Activated CD4-positive, alpha-beta T cell treated with anti-CD3 and anti-CD28 coated beads, Interleukin-2, Interleukin-4, amounts not matched to agents 100 ng/mL and 50 ng/mL, durations not matched to agents 16 hours and 8 hours (primary cell): ENCODE data around the gene NTHL1.
"Not testable (repeated sequence)": the region's sequence is repeated elsewhere in the genome, so short reads cannot be mapped to it uniquely, and the experiment has no call there.

Experiments used
- DNase-seq: peaks from one replicate; pipeline ENCODE4 v3.0.0-alpha.2; 2020; ENCODE audit warnings: low spot score

Gene NTHL1

GRCh38 chr16:2040787-2041522 is 6.7 kb downstream of the NTHL1 start:
- no peak for DNase-seq

DNA sequence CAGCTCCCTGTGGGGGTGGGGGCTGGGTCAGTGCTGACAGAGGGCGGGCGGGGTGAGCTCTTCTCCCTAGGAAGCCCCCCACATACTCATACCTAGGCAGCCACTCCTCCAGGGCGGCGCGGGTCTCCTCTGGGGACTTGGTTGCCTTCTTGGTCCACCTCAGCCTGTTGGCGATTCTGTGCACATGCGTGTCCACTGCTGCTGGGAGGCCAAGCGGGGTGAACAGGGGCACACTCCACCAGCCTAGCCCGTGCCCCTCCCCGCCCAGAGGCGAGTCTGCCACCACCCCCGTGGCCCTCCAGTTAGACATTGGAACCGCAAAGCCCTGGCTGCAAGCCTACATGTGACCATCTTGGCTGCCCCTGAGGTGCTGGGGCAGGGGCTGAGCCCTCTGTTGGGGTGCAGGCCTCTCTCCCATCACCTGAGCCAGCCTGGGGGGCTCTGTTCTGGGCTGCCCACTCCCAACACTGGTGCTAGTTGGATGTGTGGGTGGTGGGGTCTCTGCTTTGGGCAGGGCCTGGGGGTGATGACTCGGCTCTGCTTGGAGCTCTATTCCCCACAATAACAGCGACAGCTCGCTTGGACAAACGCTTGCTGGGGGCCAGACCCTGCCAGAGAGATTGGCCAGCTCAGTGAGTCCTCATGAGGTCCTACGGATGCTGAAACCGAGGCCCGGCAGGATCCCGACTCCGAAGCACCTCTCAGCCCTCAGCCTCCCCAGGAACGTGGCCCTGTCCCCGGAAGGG is 7.4 kb downstream of the NTHL1 start:
- no peak for DNase-seq

DNA sequence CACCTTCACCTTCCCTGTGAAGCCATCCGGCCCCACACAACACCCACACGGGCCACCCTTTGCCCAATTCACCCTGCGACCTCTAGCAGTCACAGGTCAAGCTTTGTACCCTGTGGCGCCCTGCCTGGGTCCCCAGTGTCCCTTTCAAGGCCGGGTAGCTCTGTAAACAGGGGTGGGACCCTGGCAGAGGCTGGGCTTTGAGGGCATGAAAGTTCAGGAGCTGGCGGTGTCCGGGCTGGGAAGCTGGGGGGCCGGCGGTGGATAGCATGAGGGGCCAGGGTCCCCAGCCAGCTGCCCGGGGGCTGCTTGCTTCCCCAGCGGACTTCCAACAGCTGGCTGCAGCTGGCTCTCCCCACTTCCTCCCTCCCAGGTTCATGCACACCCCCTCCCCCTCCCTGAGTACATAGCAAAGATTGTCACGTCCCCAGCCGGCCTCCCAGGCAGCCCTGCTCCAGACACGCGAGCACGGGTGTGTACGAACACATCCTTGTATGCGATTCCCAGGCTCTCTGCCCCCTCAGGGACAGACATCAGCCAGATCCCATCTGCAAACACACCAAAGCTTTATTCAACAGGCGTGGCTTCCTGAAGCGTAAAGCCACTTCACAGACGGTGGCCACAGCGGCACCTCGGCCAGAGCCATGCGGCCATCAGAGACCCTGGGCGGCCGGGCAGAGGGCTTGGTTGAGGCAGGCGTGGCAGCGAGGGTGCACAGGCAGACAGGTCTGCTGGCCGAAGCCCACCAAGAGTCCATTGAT is 8.2 kb downstream of the NTHL1 start:
- DNase-seq = no peak

- no peak for DNase-seq
Measured at GRCh38 chr16:2038382-2039231, 9.0 kb downstream of the NTHL1 start.

- DNase-seq = no peak
Measured at GRCh38 chr16:2037647-2038381, 9.8 kb downstream of the NTHL1 start.

- no peak for DNase-seq
Measured at GRCh38 chr16:2037115-2037514, 10.5 kb downstream of the NTHL1 start.

- no peak for DNase-seq
Measured at GRCh38 chr16:2036200-2036966, 11.3 kb downstream of the NTHL1 start.

- no peak for DNase-seq
Measured at GRCh38 chr16:2035431-2036199, 12.0 kb downstream of the NTHL1 start.

DNA sequence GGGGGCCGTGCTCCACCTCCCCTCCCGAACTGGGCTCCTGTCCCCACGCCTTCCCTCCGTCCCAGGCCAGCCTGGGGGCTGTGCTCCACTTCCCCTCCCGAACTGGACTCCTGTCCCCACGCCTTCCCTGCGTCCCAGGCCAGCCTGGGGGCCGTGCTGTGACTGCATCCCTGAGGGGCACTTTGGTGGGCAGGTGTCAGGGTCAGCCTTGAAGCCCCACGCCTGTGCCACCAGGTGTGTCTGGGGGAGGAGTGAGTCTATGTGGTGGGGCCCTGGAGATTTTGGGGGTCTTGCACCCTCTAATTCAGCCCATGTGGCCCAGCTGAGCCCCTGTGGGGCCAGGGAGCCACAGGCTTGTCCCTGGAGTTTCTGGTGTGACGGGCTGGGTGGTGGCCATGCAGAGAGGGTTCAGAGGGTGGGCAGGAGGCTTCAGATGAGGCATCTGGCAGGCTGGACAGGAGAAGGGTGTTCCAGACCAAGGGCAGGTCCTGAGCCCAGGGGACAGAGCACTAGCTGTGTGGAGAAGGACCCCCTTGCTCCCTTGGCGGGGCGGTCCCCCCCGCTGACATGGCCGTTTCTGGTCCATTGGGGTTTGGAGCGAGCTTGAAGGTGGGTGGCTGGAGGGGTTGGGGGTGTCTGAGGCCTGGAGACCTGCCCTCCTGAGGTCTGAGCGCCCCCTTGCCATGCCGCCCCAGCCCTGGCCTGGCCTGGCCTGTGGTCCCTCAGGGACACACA is 12.8 kb downstream of the NTHL1 start:
- no peak for DNase-seq

- not testable (repeated sequence) for DNase-seq
Measured at GRCh38 chr16:2033909-2034695, 13.5 kb downstream of the NTHL1 start.

- no peak for DNase-seq
Measured at GRCh38 chr16:2033057-2033908, 14.4 kb downstream of the NTHL1 start.

DNA sequence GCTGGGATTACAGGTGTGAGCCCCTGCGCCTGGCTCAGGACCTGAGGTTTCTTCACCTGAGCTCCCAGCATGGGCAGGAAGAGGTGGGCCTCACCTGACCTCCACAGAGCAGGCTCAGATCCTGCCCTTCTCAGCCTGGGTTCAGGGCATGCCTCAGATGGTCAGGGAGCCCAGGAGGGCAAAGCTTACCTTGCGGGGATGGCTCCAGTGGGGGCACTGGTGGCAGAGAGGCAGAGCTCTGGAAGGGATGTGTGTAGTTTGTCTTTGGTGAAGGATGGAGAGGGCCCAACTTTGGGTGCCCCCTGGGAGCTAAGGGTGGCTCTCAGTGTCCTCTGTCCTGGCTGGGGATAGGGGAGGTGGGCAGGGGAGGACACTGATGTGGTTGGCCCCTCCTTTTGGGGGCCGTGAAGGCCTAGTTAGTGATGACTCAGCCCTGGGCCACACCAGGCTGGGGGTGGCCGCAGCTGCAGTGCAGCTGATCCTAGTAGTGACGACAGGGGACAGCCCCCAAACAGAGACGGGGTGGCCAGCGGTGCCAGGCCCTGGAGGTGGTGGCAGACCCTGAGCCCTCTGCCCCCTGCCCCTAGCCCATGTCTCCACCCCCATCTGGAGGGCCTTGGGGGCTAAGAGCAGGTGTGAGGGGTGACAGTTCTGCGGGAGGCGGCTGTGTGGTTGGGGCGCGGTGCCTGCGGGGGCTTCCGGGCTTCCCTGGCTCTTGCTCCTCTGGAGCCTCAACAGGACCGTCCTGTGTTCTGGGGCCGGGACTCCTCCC is 15.2 kb downstream of the NTHL1 start:
- no peak for DNase-seq

- DNase-seq = no peak
Measured at GRCh38 chr16:2031081-2031577, 16.5 kb downstream of the NTHL1 start.

DNA sequence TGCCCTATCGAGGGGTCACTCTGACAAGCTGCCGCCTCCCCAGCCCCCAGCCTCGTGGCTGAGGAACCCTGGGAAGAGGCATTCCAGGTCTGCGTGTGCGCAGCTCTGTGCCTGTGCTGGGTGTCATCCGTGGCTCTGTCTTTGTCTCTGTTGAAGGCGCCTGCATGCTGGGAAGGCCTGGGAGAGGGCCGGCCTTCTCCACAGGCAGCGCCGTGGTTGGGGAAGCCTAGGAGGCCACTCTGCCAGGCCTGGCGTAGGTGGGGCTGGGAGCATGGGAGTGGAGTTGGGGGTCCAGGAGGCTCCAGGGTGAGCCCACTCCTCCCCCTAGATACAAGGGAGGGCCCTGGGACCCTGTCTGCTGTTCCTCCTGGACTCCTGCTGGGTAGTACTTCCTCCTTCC is 17.6 kb downstream of the NTHL1 start:
- no peak for DNase-seq

DNA sequence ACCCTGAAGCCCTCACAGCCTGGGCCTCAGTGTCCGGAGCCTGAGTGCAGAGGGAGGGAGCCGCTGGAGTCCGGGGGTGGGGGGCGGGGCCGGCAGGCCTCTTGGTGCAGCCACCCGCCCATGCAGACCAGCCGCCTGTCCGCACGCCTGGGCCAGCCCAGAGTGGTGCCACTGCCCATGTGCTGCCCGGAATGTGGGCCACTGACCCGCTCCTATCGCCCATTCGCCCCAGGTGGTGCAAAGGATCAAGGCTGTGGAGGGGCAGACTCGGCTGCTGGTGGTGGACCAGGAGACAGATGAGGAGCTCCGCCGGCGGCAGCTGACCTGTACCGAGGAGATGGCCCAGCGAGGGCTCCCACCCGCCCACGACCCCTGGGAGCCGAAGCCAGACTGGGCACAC is 18.3 kb downstream of the NTHL1 start:
- no peak for DNase-seq

- DNase-seq = no peak
Measured at GRCh38 chr16:2028620-2029220, 18.9 kb downstream of the NTHL1 start.
